WTC11 (cell line): ENCODE data around the gene PPP1R3C. TPM values are rescaled to one million over a fixed set of nuclear protein-coding genes. Genes with fewer than 3 reads are reported as not detected.

Source experiments
- ATAC-seq: fragments of 200-7000 bp; cut with Tn5 transposase; 2 replicates; pipeline ENCODE4 v1.10.0; 2021; ENCODE audit warnings: mild to moderate bottlenecking, moderate library complexity
- CTCF ChIA-PET: fragments of 300-600 bp; sonication (Branson Sonifier 250); formaldehyde crosslinking; loops from one replicate; lab custom pipeline; 2021; ENCODE audit warnings: antibody characterized with exemption; lab: Charles Lee
- POLR2A ChIA-PET: fragments of 350-600 bp; sonication (Branson Sonifier 250); formaldehyde crosslinking; loops from one replicate; lab custom pipeline; 2021; ENCODE audit warnings: antibody characterized with exemption; lab: Charles Lee
- DNase-seq: peaks from one replicate; pipeline ENCODE4 v3.0.0; 2021; ENCODE audit warnings: low spot score
- H3K27ac Mint-ChIP-seq: 2 replicates; pipeline ENCODE4 v1.8.0; 2021; ENCODE audit warnings: mixed read lengths
- H3K27me3 Mint-ChIP-seq: 2 replicates; pipeline ENCODE4 v1.8.0; 2021; ENCODE audit warnings: low read depth, mild to moderate bottlenecking, moderate library complexity, mixed read lengths
- H3K36me3 Mint-ChIP-seq: 2 replicates; pipeline ENCODE4 v1.8.0; 2021; ENCODE audit warnings: mixed read lengths
- H3K4me1 Mint-ChIP-seq: 2 replicates; pipeline ENCODE4 v1.8.0; 2022; ENCODE audit warnings: mixed read lengths
- H3K4me3 Mint-ChIP-seq: 2 replicates; pipeline ENCODE4 v1.8.0; 2021; ENCODE audit warnings: mild to moderate bottlenecking, moderate library complexity, mixed read lengths
- H3K9me3 Mint-ChIP-seq: 2 replicates; pipeline ENCODE4 v1.8.0; 2021; ENCODE audit warnings: mixed read lengths
- ARID4B ChIP-seq: sonication (generic); formaldehyde crosslinking; IDR thresholded peaks from 2 replicates; pipeline ENCODE4 v1.8.0; 2023; ENCODE audit warnings: missing genetic modification reagents, mild to moderate bottlenecking, borderline replicate concordance
- ATF3 ChIP-seq: sonication (generic); formaldehyde crosslinking; conservative IDR thresholded peaks from 2 replicates; pipeline ENCODE4 v1.8.1; 2022; ENCODE audit warnings: mild to moderate bottlenecking, missing genetic modification reagents
- ATF6 ChIP-seq: sonication (generic); formaldehyde crosslinking; IDR thresholded peaks from 2 replicates; pipeline ENCODE4 v1.8.1; 2023; ENCODE audit warnings: mild to moderate bottlenecking, missing genetic modification reagents
- CBFB ChIP-seq: sonication (generic); formaldehyde crosslinking; IDR thresholded peaks from 2 replicates; pipeline ENCODE4 v1.8.1; 2022; ENCODE audit warnings: mild to moderate bottlenecking, low read depth, missing genetic modification reagents
- CREB1 ChIP-seq: sonication (generic); formaldehyde crosslinking; IDR thresholded peaks from 2 replicates; pipeline ENCODE4 v1.8.0; 2023; ENCODE audit warnings: mild to moderate bottlenecking, missing genetic modification reagents
- E2F4 ChIP-seq: sonication (generic); formaldehyde crosslinking; IDR thresholded peaks from 2 replicates; pipeline ENCODE4 v1.8.1; 2022; ENCODE audit warnings: low read depth, mild to moderate bottlenecking, moderate library complexity, missing genetic modification reagents, borderline replicate concordance
- E2F5 ChIP-seq: sonication (generic); formaldehyde crosslinking; IDR thresholded peaks from 2 replicates; pipeline ENCODE4 v1.8.1; 2022; ENCODE audit warnings: mild to moderate bottlenecking, moderate library complexity, missing genetic modification reagents
- EMX1 ChIP-seq: fragments of 250-450 bp; sonication (Bioruptor Pico); IDR thresholded peaks from 2 replicates; pipeline ENCODE4 v1.8.0; 2021; ENCODE audit warnings: mild to moderate bottlenecking
- FOXJ3 ChIP-seq: sonication (generic); formaldehyde crosslinking; IDR thresholded peaks from 2 replicates; pipeline ENCODE4 v1.9.0; 2021; ENCODE audit warnings: missing genetic modification reagents, mild to moderate bottlenecking, borderline replicate concordance
- MAX ChIP-seq: sonication (generic); formaldehyde crosslinking; IDR thresholded peaks from 2 replicates; pipeline ENCODE4 v1.8.0; 2022; ENCODE audit warnings: mild to moderate bottlenecking, missing genetic modification reagents
- MLX ChIP-seq: sonication (generic); formaldehyde crosslinking; IDR thresholded peaks from 2 replicates; pipeline ENCODE4 v1.8.1; 2023; ENCODE audit warnings: mild to moderate bottlenecking, missing genetic modification reagents, moderate library complexity
- MYBL2 ChIP-seq: sonication (generic); formaldehyde crosslinking; IDR thresholded peaks from 2 replicates; pipeline ENCODE4 v1.8.1; 2023; ENCODE audit warnings: mild to moderate bottlenecking, moderate library complexity, missing genetic modification reagents
- NFE2L1 ChIP-seq: sonication (generic); formaldehyde crosslinking; IDR thresholded peaks from 2 replicates; pipeline ENCODE4 v1.8.1; 2023; ENCODE audit warnings: missing genetic modification reagents
- PRRX2 ChIP-seq: fragments of 250-450 bp; sonication (Bioruptor Pico); IDR thresholded peaks from 2 replicates; pipeline ENCODE4 v1.8.0; 2021; ENCODE audit warnings: mild to moderate bottlenecking
- SP1 ChIP-seq: sonication (generic); formaldehyde crosslinking; conservative IDR thresholded peaks from 2 replicates; pipeline ENCODE4 v1.8.1; 2022; ENCODE audit warnings: missing genetic modification reagents
- ZBTB21 ChIP-seq: sonication (generic); formaldehyde crosslinking; IDR thresholded peaks from 2 replicates; pipeline ENCODE4 v1.8.1; 2023; ENCODE audit warnings: mild to moderate bottlenecking, missing genetic modification reagents, borderline replicate concordance
- ZNF396 ChIP-seq: fragments of 250-450 bp; sonication (Bioruptor Pico); IDR thresholded peaks from 2 replicates; pipeline ENCODE4 v1.8.0; 2021; ENCODE audit warnings: mild to moderate bottlenecking, moderate library complexity, borderline replicate concordance
- ZNF425 ChIP-seq: fragments of 250-450 bp; sonication (Bioruptor Pico); conservative IDR thresholded peaks from 2 replicates; pipeline ENCODE4 v1.9.0; 2021; ENCODE audit warnings: mild to moderate bottlenecking
- ZNF512 ChIP-seq: sonication (generic); formaldehyde crosslinking; IDR thresholded peaks from 2 replicates; pipeline ENCODE4 v1.8.1; 2022; ENCODE audit warnings: missing genetic modification reagents, borderline replicate concordance
- total RNA-seq: library from RNA; stranded (reverse); gene quantifications from 3 replicates; pipeline ENCODE4 v1.2.3, GENCODE V29; 2021

PPP1R3C gene
- total RNA-seq, 1 experiment from 2014 or later, result 1.5 TPM

GRCh38 chr10:91681361-91682276 is 48.7 kb upstream of the PPP1R3C start (continued):
- TF ChIP-seq ATF6 (no peak), E2F4 (no peak), MAX (CRISPR knock-in tag) (no peak), NFE2L1 (CRISPR knock-in tag) (no peak), PRRX2 (CRISPR knock-in tag) (no peak), ZNF396 (no peak), ARID4B (CRISPR knock-in tag) (no peak), ZNF512 (CRISPR knock-in tag) (no peak)

- Mint-ChIP-seq H3K4me1 (peaks cover 19% of the 10 kb centered on the region), H3K27ac (no peak overlapping the region), H3K9me3 (no peaks in the 10 kb centered on the region), H3K36me3 (no peaks in the 10 kb centered on the region), H3K27me3 (no peaks in the 10 kb centered on the region), H3K4me3 (no peak overlapping the region)
- CTCF ChIA-PET, result interaction anchor here (1.3 kb wide), 1 partner anchor 45 kb away, joined by 6 read pairs; no protein-coding TSS in a partner anchor
- ATAC-seq, result no peak
- POLR2A ChIA-PET, result no interaction called here
- DNase-seq, result no peak
- TF ChIP-seq ATF3 (no peak), ZBTB21 (CRISPR knock-in tag) (no peak), MYBL2 (CRISPR knock-in tag) (no peak), CBFB (CRISPR knock-in tag) (no peak), EMX1 (CRISPR knock-in tag) (no peak), CREB1 (CRISPR knock-in tag) (no peak), ZNF425 (CRISPR knock-in tag) (no peak), E2F5 (CRISPR knock-in tag) (no peak), MLX (no peak), FOXJ3 (no peak), E2F4 (no peak), SP1 (CRISPR knock-in tag) (no peak)
Observed at GRCh38 chr10:91680487-91680886, 47.6 kb upstream of the PPP1R3C start.
